ENCODE measurements around the gene CDC42BPA. TPM values are rescaled to one million over a fixed set of nuclear protein-coding genes. Genes with fewer than 3 reads are reported as not detected.
A peak's percentile ranks its signal among the peaks of the same experiment; 100 is the strongest.

CDC42BPA gene
- total and polyA plus RNA-seq, 12 donors, result 7.4 to 73.8 (median 37.2) TPM

- Histone ChIP-seq H3K9me3 (replicated peaks in 1 of 3) (no peaks in the 10 kb centered on the region), H3K27me3 (no peaks in the 10 kb centered on the region), H3K27ac (no peak overlapping the region), H3K36me3 (replicated peaks in 1 of 2) (no peaks in the 10 kb centered on the region), H3K4me3 (no peak overlapping the region), H3K4me1 (replicated peaks in 1 of 2) (peaks cover 3 to 10% of the 10 kb centered on the region in 2 donors)
- TF ChIP-seq POLR2A (IDR thresholded peaks at IDR 0.05) (no peak), CTCF (IDR thresholded peaks at IDR 0.05) (no peak)
- DNase-seq, result no peak
- intact Hi-C loops (cut with DNase I), result no loop called here
- 83 to 92% (median 86%) methylated on average over 4 of the region's 4 CpGs for WGBS, 4 donors
Observed at GRCh38 chr1:227213426-227213825, 104.9 kb downstream of the CDC42BPA start.

GRCh38 chr1:227212164-227212563 lies 106.1 kb downstream of the CDC42BPA start:
- intact Hi-C loops (cut with DNase I), result no loop called here
- no peaks in the 10 kb centered on the region for H3K9me3 ChIP-seq (replicated peaks in 1 of 3)
- no peak overlapping the region for H3K4me3 ChIP-seq
- H3K36me3 ChIP-seq (replicated peaks in 1 of 2), result no peaks in the 10 kb centered on the region
- 71 to 90% (median 89%) methylated on average over 3 of the region's 3 CpGs for WGBS, 4 donors
- no peaks in the 10 kb centered on the region for H3K27me3 ChIP-seq
- TF ChIP-seq POLR2A (IDR thresholded peaks at IDR 0.05), result no peak
- no peak for TF ChIP-seq CTCF (IDR thresholded peaks at IDR 0.05)
- no peak for DNase-seq
- no peak overlapping the region for H3K27ac ChIP-seq
- H3K4me1 ChIP-seq (replicated peaks in 1 of 2), result peaks cover 3 to 10% of the 10 kb centered on the region in 2 donors

- no peak for DNase-seq
- no peak for TF ChIP-seq POLR2A (IDR thresholded peaks at IDR 0.05)
- Histone ChIP-seq H3K4me3 (no peak overlapping the region), H3K9me3 (replicated peaks in 1 of 3) (no peaks in the 10 kb centered on the region), H3K4me1 (replicated peaks in 1 of 2) (peaks cover 3 to 10% of the 10 kb centered on the region in 2 donors), H3K27ac (no peak overlapping the region), H3K27me3 (no peaks in the 10 kb centered on the region), H3K36me3 (replicated peaks in 1 of 2) (no peaks in the 10 kb centered on the region)
- intact Hi-C loops (cut with DNase I), result no loop called here
Observed at GRCh38 chr1:227210604-227211003, 107.7 kb downstream of the CDC42BPA start.

- no peak for TF ChIP-seq CTCF (IDR thresholded peaks at IDR 0.05)
- TF ChIP-seq POLR2A (IDR thresholded peaks at IDR 0.05), result no peak
Observed at GRCh38 chr1:227197064-227197463, 121.2 kb downstream of the CDC42BPA start.

GRCh38 chr1:227192163-227192562 lies 126.1 kb downstream of the CDC42BPA start:
- Histone ChIP-seq H3K27ac (no peak overlapping the region), H3K4me3 (no peak overlapping the region), H3K27me3 (no peaks in the 10 kb centered on the region), H3K9me3 (replicated peaks in 1 of 3) (no peaks in the 10 kb centered on the region), H3K36me3 (replicated peaks in 1 of 2) (no peaks in the 10 kb centered on the region), H3K4me1 (replicated peaks in 1 of 2) (no peaks in the 10 kb centered on the region)
- peak; percentile 24 to 66 (median 51) for DNase-seq
- intact Hi-C loops (cut with DNase I), result no loop called here
- TF ChIP-seq POLR2A (IDR thresholded peaks at IDR 0.05) (no peak), CTCF (IDR thresholded peaks at IDR 0.05) (no peak)
- WGBS, 4 donors, result 56 to 77% (median 61%) methylated on average over 2 of the region's 2 CpGs

More at GRCh38 chr1:227197064-227197463, 121.2 kb downstream of the CDC42BPA start:
- H3K27ac ChIP-seq, result no peak overlapping the region
- intact Hi-C loops (cut with DNase I), result no loop called here
- no peak for DNase-seq
- no peaks in the 10 kb centered on the region for H3K27me3 ChIP-seq
- H3K9me3 ChIP-seq (replicated peaks in 1 of 3), result no peaks in the 10 kb centered on the region
- no peak overlapping the region for H3K4me3 ChIP-seq
- no peaks in the 10 kb centered on the region for H3K36me3 ChIP-seq (replicated peaks in 1 of 2)
- H3K4me1 ChIP-seq (replicated peaks in 1 of 2), result no peaks in the 10 kb centered on the region
- 90 to 96% (median 95%) methylated on average over 2 of the region's 2 CpGs for WGBS, 4 donors
